Panc1 (cell line): ENCODE measurements around the gene USP14. TPM values are rescaled to one million over a fixed set of nuclear protein-coding genes. Genes with fewer than 3 reads are reported as not detected.

Experiments used
- ATAC-seq: fragments of 200-7000 bp; cut with Tn5 transposase; 2 replicates; pipeline ENCODE4 v1.9.1; 2020; ENCODE audit warnings: mild to moderate bottlenecking, moderate library complexity
- BruUV-seq: library from RNA; stranded (reverse); fragments of 400-500 nt; replicated peaks from 2 replicates; lab custom pipeline; 2021; lab: Mats Ljungman, UMichigan
- CTCF ChIA-PET: fragments of 300-600 bp; sonication (Branson Sonifier 250); formaldehyde crosslinking; loops from one replicate; lab custom pipeline; 2022; ENCODE audit warnings: antibody characterized with exemption; lab: Charles Lee
- POLR2A ChIA-PET: fragments of 300-600 bp; sonication (Branson Sonifier 250); formaldehyde crosslinking; loops from one replicate; lab custom pipeline; 2022; ENCODE audit warnings: antibody characterized with exemption; lab: Charles Lee
- DNase-seq: peaks from one replicate; pipeline ENCODE4 v3.0.0-alpha.2; 2010; ENCODE audit warnings: low read depth, low spot score
- H3K27ac ChIP-seq: 2 replicates; pipeline ENCODE4 v1.5.1; 2011; ENCODE audit warnings: mild to moderate bottlenecking, low read length, inconsistent platforms
- H3K27me3 ChIP-seq: fragments of 200-500 bp; sonication (Bioruptor generic); 2 replicates; pipeline ENCODE4 v1.6.0; 2014; ENCODE audit warnings: low read length, inconsistent platforms; ENCODE audit not compliant: control insufficient read depth, insufficient read depth
- H3K36me3 ChIP-seq: fragments of 200-500 bp; sonication (Bioruptor generic); 2 replicates; pipeline ENCODE4 v1.5.1; 2014; ENCODE audit warnings: inconsistent platforms, mild to moderate bottlenecking, low read length, moderate library complexity; ENCODE audit not compliant: control insufficient read depth, insufficient read depth
- H3K4me1 ChIP-seq: 2 replicates; pipeline ENCODE4 v1.5.1; 2011; ENCODE audit warnings: inconsistent platforms, mild to moderate bottlenecking, low read length, moderate library complexity; ENCODE audit not compliant: control insufficient read depth, insufficient read depth
- H3K4me3 ChIP-seq, 2 experiments: 2 replicates each; pipeline ENCODE4 v1.5.1; 2011 to 2012; ENCODE audit warnings: low read depth in 2 of 2, low read length in 2 of 2, mild to moderate bottlenecking in 2 of 2, inconsistent platforms in 1 of 2, moderate library complexity in 1 of 2
- H3K9me3 ChIP-seq: fragments of 200-500 bp; sonication (Bioruptor generic); 2 replicates; pipeline ENCODE4 v1.5.1; 2014; ENCODE audit warnings: low read depth, mild to moderate bottlenecking, inconsistent platforms, low read length, moderate library complexity; ENCODE audit not compliant: control insufficient read depth, insufficient read depth
- POLR2AphosphoS5 ChIP-seq: IDR thresholded peaks from 2 replicates; pipeline ENCODE4 v1.6.1; 2012; ENCODE audit warnings: mild to moderate bottlenecking, low read depth, low read length, moderate library complexity
- REST ChIP-seq, 2 experiments: IDR thresholded peaks; 2 replicates each; pipeline ENCODE4 v1.6.1; 2011 to 2012; ENCODE audit warnings: low read depth in 2 of 2, control low read depth in 1 of 2, low read length in 1 of 2, mild to moderate bottlenecking in 1 of 2, moderate library complexity in 1 of 2; ENCODE audit not compliant: insufficient read depth in 1 of 2
- SIN3A ChIP-seq: IDR thresholded peaks from 2 replicates; pipeline ENCODE4 v1.6.1; 2012; ENCODE audit warnings: low read depth, mild to moderate bottlenecking, low read length, moderate library complexity, borderline replicate concordance; ENCODE audit not compliant: insufficient read depth
- TCF7L2 ChIP-seq: IDR thresholded peaks from 2 replicates; pipeline ENCODE4 v1.6.1; 2011; ENCODE audit warnings: mild to moderate bottlenecking, low read depth, low read length, inconsistent platforms
- in situ Hi-C: cut with HindIII; loops from 2 replicates; pipeline ENCODE4 v1.10.0; 2016; ENCODE audit warnings: low sequenced_read_pairs, low pct_unique_long_range_greater_than_20kb
- intact Hi-C: fragments of 100-400 bp; cut with micrococcal nuclease; formaldehyde crosslinking; loops from one replicate; pipeline ENCODE4 v1.10.0; 2022; ENCODE audit not compliant: unreplicated experiment
- total RNA-seq: library from RNA; stranded (reverse); gene quantifications from one replicate; pipeline ENCODE4 v1.2.1, GENCODE V29; 2021; ENCODE audit not compliant: unreplicated experiment
- TF ChIP-seq, protein P1 (sequence below): fragments of 450-650 bp; IDR thresholded peaks from 2 replicates; pipeline ENCODE4 v1.5.1; 2017; ENCODE audit warnings: mild to moderate bottlenecking

USP14 gene
- total RNA-seq, 1 experiment from 2014 or later = 75.0 TPM

GRCh38 chr18:248053-248452 lies 89.7 kb downstream of the USP14 start:
- Histone ChIP-seq H3K27ac (no peak overlapping the region), H3K4me3 (no peak overlapping the region), H3K36me3 (peaks cover 34% of the 10 kb centered on the region), H3K4me1 (no peaks in the 10 kb centered on the region), H3K9me3 (no peaks in the 10 kb centered on the region), H3K27me3 (no peaks in the 10 kb centered on the region)
- ChIA-PET POLR2A (no interaction called here), CTCF (no interaction called here)
- intact Hi-C loops = no loop called here
- in situ Hi-C loops = no loop called here
- BruUV-seq = no TSS peak
- ATAC-seq (no peak), DNase-seq (no peak)
- TF ChIP-seq POLR2AphosphoS5 = no peak
- TF ChIP-seq REST (IDR thresholded peaks at IDR 0.05; ENCODE audit: insufficient read depth in 1 of 2, low read depth in 2 of 2, low read length in 1 of 2) = no peak
- TF ChIP-seq TCF7L2 = no peak
- TF ChIP-seq, protein P1, sequence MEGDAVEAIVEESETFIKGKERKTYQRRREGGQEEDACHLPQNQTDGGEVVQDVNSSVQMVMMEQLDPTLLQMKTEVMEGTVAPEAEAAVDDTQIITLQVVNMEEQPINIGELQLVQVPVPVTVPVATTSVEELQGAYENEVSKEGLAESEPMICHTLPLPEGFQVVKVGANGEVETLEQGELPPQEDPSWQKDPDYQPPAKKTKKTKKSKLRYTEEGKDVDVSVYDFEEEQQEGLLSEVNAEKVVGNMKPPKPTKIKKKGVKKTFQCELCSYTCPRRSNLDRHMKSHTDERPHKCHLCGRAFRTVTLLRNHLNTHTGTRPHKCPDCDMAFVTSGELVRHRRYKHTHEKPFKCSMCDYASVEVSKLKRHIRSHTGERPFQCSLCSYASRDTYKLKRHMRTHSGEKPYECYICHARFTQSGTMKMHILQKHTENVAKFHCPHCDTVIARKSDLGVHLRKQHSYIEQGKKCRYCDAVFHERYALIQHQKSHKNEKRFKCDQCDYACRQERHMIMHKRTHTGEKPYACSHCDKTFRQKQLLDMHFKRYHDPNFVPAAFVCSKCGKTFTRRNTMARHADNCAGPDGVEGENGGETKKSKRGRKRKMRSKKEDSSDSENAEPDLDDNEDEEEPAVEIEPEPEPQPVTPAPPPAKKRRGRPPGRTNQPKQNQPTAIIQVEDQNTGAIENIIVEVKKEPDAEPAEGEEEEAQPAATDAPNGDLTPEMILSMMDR = no peak
- no peak for TF ChIP-seq SIN3A

- in situ Hi-C loops (no loop called here), intact Hi-C loops (no loop called here)
- ChIA-PET POLR2A (no interaction called here), CTCF (no interaction called here)
- H3K4me3 ChIP-seq = no peak overlapping the region
- no peak for DNase-seq
- BruUV-seq = no TSS peak
- no peaks in the 10 kb centered on the region for H3K9me3 ChIP-seq
- H3K27me3 ChIP-seq = no peaks in the 10 kb centered on the region
- H3K4me1 ChIP-seq = no peaks in the 10 kb centered on the region
- no peak for ATAC-seq
- H3K36me3 ChIP-seq = peaks cover 35% of the 10 kb centered on the region
- no peak overlapping the region for H3K27ac ChIP-seq
- TF ChIP-seq, protein P1 = no peak
- TF ChIP-seq SIN3A (no peak), TCF7L2 (no peak), REST (IDR thresholded peaks at IDR 0.05; ENCODE audit: insufficient read depth in 1 of 2, low read depth in 2 of 2, low read length in 1 of 2) (no peak), POLR2AphosphoS5 (no peak)
Observed at GRCh38 chr18:250685-251084, 92.3 kb downstream of the USP14 start.
